T-cell (primary cell): Measurements from ENCODE around the gene CCNYL1. TPM values are rescaled to one million over a fixed set of nuclear protein-coding genes. Genes with fewer than 3 reads are reported as not detected.

Experiments
- ATAC-seq, 4 experiments: fragments of 200-7000 bp in 3 of 4; fragments of 150-1000 bp in 1 of 4; cut with Tn5 transposase; replicated peaks in 1 of 4; 1 replicate in 3 of 4; 2 replicates in 1 of 4; pipeline ENCODE4 v1.10.0; 2021; ENCODE audit warnings: moderate library complexity in 3 of 4, mild to moderate bottlenecking in 2 of 4, moderate number of reproducible peaks in 1 of 4
- CTCF ChIA-PET, 2 donors: fragments of 300-600 bp; sonication (Branson Sonifier 250); formaldehyde crosslinking; loops; one replicate each; lab custom pipeline; 2022; ENCODE audit warnings: antibody characterized with exemption in 2 of 2; lab: Charles Lee
- POLR2A ChIA-PET, 2 donors: fragments of 300-600 bp; sonication (Branson Sonifier 250); formaldehyde crosslinking; loops; one replicate each; lab custom pipeline; 2022; ENCODE audit warnings: antibody characterized with exemption in 2 of 2; lab: Charles Lee
- DNase-seq, 35 experiments: peaks; one replicate each; pipeline versions ENCODE4 v3.0.0 to v3.0.0-alpha.2; 2013 to 2023
- H3K27ac ChIP-seq: one replicate; pipeline ENCODE4 v1.5.1; 2013; ENCODE audit warnings: low read length
- H3K27me3 ChIP-seq, 2 experiments: replicated peaks in 1 of 2; 1 replicate in 1 of 2; 2 replicates in 1 of 2; pipeline versions ENCODE4 v1.6.1 to v1.7.0; 2013; ENCODE audit warnings: low read length in 1 of 2, mixed read lengths in 1 of 2; ENCODE audit not compliant: control insufficient read depth in 2 of 2, insufficient read depth in 2 of 2; ENCODE audit errors: extremely low read depth in 1 of 2
- H3K36me3 ChIP-seq, 2 donors: 1 replicate in 1 of 2; 2 replicates in 1 of 2; pipeline versions ENCODE4 v1.6.1 to v1.7.0; 2013; ENCODE audit warnings: low read length in 1 of 2; ENCODE audit not compliant: control insufficient read depth in 2 of 2, insufficient read depth in 1 of 2; ENCODE audit errors: extremely low read depth in 1 of 2
- H3K4me1 ChIP-seq, 2 experiments: 1 replicate in 1 of 2; 2 replicates in 1 of 2; pipeline versions ENCODE4 v1.6.1 to v1.7.0; 2013; ENCODE audit warnings: low read length in 2 of 2, mixed read lengths in 1 of 2; ENCODE audit not compliant: insufficient read depth in 2 of 2, control insufficient read depth in 1 of 2; ENCODE audit errors: extremely low read depth in 1 of 2
- H3K4me3 ChIP-seq, 2 donors: 1 replicate in 1 of 2; 2 replicates in 1 of 2; pipeline versions ENCODE4 v1.5.1 to v1.7.0; 2013; ENCODE audit warnings: mild to moderate bottlenecking in 2 of 2, low read length in 1 of 2, moderate library complexity in 1 of 2; ENCODE audit not compliant: control insufficient read depth in 1 of 2; ENCODE audit errors: extremely low read depth in 1 of 2
- H3K9me3 ChIP-seq: 2 replicates; pipeline ENCODE4 v1.7.0; 2013
- H3K27ac Mint-ChIP-seq, 2 donors: one replicate each; pipeline ENCODE4 v1.8.0; 2020 to 2021; ENCODE audit warnings: mild to moderate bottlenecking in 2 of 2, mixed read lengths in 2 of 2
- H3K27me3 Mint-ChIP-seq, 2 donors: one replicate each; pipeline ENCODE4 v1.8.0; 2021 to 2022; ENCODE audit warnings: mixed read lengths in 2 of 2
- H3K36me3 Mint-ChIP-seq: one replicate; pipeline ENCODE4 v1.8.0; 2021; ENCODE audit warnings: mixed read lengths
- H3K4me1 Mint-ChIP-seq, 3 donors: one replicate each; pipeline ENCODE4 v1.8.0; 2020 to 2022; ENCODE audit warnings: mixed read lengths in 3 of 3, mild to moderate bottlenecking in 1 of 3
- H3K4me3 Mint-ChIP-seq, 3 donors: one replicate each; pipeline ENCODE4 v1.8.0; 2020 to 2022; ENCODE audit warnings: mild to moderate bottlenecking in 3 of 3, mixed read lengths in 3 of 3, moderate library complexity in 3 of 3
- H3K9me3 Mint-ChIP-seq, 3 donors: one replicate each; pipeline ENCODE4 v1.8.0; 2020 to 2022; ENCODE audit warnings: mixed read lengths in 3 of 3
- WGBS: methylation state at CpG from one replicate; pipeline ENCODE4 v1.1.5; 2013; ENCODE audit warnings: missing lambda C conversion rate; ENCODE audit not compliant: insufficient coverage; 5-methylcytosine and 5-hydroxymethylcytosine counted together
- total RNA-seq, 35 experiments: library from RNA in 6 of 35; stranded (reverse) in 6 of 35; fragments of 120-200 nt in 1 of 35; gene quantifications; one replicate each; pipeline versions ENCODE4 v1.2.1 to v1.2.4 and lab custom pipeline; 2013 to 2026

CCNYL1 gene
- total RNA-seq, 5 donors from 2014 or later (not counting 1 experiment from before 2014, with no cell fraction given) = 9.0 to 13.6 (median 11.0) TPM

DNA sequence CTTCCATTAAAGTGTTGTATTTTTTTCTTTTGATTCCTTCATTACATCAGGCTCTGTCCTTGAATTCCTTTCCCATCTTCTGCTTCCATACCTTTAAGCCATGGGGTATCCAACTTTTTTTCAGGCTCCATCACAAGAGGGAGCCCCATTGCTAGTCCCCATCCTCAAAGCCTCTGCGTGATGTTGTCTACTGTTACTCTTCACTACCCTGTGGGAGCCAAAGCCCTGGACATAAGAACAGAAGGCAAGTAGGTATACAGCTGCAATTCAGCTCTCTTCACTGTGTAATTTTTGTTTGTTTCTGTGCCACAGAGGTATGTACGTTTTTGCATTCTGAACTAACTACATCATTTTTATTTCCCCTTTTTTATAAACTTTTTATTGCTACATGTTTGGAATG is 36.6 kb upstream of the CCNYL1 start:
- no peaks in the 10 kb centered on the region for H3K36me3 Mint-ChIP-seq
- DNase-seq (no peak), ATAC-seq (no peak)
- no peaks in the 10 kb centered on the region for H3K4me1 Mint-ChIP-seq
- H3K4me3 ChIP-seq = no peak overlapping the region
- H3K9me3 ChIP-seq = no peaks in the 10 kb centered on the region
- WGBS = no CpG with 5 or more reads among the region's 2 CpGs
- no peaks in the 10 kb centered on the region for H3K9me3 Mint-ChIP-seq
- no peak overlapping the region for H3K27ac Mint-ChIP-seq
- ChIA-PET POLR2A (interaction anchor here (0.6 to 0.7 kb wide), 2 partner anchors 15 to 114 kb away, joined by 8 read pairs; no protein-coding TSS in a partner anchor), CTCF (interaction anchor here in 1 of 2 donors (0.7 kb wide), 1 partner anchor 107 kb away, joined by 11 read pairs; no protein-coding TSS in a partner anchor)
- H3K4me1 ChIP-seq = no peaks in the 10 kb centered on the region
- H3K27me3 ChIP-seq = peaks cover 0 to 6% of the 10 kb centered on the region in 2 experiments
- H3K36me3 ChIP-seq = no peaks in the 10 kb centered on the region
- H3K27me3 Mint-ChIP-seq = peaks cover 12 to 14% of the 10 kb centered on the region in 2 donors
- H3K4me3 Mint-ChIP-seq = no peak overlapping the region
- no peak overlapping the region for H3K27ac ChIP-seq

DNA sequence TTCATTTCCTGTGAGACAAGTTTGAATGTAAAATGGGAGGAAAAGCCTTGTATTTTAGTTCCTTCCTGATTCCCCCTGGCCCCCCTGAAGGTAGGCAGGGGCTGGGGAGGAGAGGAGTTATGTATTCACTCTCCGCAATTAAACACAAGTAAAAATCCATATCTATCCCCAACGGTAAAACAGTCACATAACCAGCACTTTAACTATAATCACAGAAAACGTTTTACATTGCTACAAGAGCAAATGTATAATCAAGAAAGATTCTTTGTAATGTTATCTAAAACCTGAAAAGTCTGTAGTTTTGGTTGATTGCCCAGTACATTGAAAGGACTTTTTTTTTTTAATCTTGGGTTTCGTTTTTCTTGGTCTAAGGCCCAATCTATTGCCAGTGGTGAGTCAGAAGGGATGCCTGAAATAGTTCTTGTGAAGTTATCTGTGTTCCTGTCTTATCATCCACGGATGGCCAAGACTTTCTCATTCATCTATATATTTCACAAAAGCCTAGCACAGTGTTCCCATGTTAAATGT is 34.5 kb upstream of the CCNYL1 start:
- H3K9me3 ChIP-seq = no peaks in the 10 kb centered on the region
- Mint-ChIP-seq H3K27me3 (peaks cover 22 to 24% of the 10 kb centered on the region in 2 donors), H3K27ac (no peak overlapping the region), H3K4me1 (peaks cover 0 to 2% (median 0%) of the 10 kb centered on the region in 3 donors), H3K36me3 (no peaks in the 10 kb centered on the region), H3K9me3 (no peaks in the 10 kb centered on the region), H3K4me3 (no peak overlapping the region)
- peaks cover 0 to 14% of the 10 kb centered on the region in 2 experiments for H3K27me3 ChIP-seq
- ATAC-seq = no peak
- no peak overlapping the region for H3K4me3 ChIP-seq
- no peak overlapping the region for H3K27ac ChIP-seq
- CTCF ChIA-PET = interaction anchor here in 1 of 2 donors (1.2 kb wide), 1 partner anchor 16 kb away, joined by 4 read pairs; no protein-coding TSS in a partner anchor
- H3K36me3 ChIP-seq = no peaks in the 10 kb centered on the region
- H3K4me1 ChIP-seq = no peaks in the 10 kb centered on the region
- no peak for DNase-seq
- POLR2A ChIA-PET = no interaction called here
- WGBS = no CpG with 5 or more reads among the region's 5 CpGs

DNA sequence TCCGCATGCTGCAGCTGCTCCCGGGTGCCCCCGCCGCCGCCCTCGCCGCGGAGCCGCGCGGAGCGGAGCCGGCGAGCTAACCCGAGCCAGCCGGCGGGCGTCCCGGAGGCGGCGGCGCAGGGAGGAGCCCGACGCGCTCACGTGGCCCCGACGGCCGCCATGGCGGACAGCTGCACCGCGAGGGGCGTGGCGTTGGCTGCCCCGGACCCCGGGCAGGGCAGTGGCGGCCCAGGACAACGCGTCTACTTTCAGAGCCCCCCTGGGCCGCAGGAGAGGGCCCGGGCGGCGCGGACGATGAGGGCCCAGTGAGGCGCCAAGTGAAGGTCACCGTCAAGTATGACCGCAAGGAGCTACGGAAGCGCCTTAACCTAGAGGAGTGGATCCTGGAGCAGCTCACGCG is 30.0 kb upstream of the CCNYL1 start:
- ATAC-seq (no peak), DNase-seq (no peak)
- H3K27ac ChIP-seq = no peak overlapping the region
- CTCF ChIA-PET = no interaction called here
- POLR2A ChIA-PET = no interaction called here
- no peaks in the 10 kb centered on the region for H3K9me3 ChIP-seq
- H3K36me3 ChIP-seq = no peaks in the 10 kb centered on the region
- no peaks in the 10 kb centered on the region for H3K4me1 ChIP-seq
- Mint-ChIP-seq H3K27me3 (peaks cover 21 to 22% of the 10 kb centered on the region in 2 donors), H3K4me3 (no peak overlapping the region), H3K4me1 (peaks cover 0 to 2% (median 0%) of the 10 kb centered on the region in 3 donors), H3K9me3 (no peaks in the 10 kb centered on the region), H3K36me3 (no peaks in the 10 kb centered on the region), H3K27ac (no peak overlapping the region)
- H3K27me3 ChIP-seq = peaks cover 0 to 12% of the 10 kb centered on the region in 2 experiments
- 44% methylated on average over 40 of the region's 52 CpGs for WGBS
- H3K4me3 ChIP-seq = no peak overlapping the region

DNA sequence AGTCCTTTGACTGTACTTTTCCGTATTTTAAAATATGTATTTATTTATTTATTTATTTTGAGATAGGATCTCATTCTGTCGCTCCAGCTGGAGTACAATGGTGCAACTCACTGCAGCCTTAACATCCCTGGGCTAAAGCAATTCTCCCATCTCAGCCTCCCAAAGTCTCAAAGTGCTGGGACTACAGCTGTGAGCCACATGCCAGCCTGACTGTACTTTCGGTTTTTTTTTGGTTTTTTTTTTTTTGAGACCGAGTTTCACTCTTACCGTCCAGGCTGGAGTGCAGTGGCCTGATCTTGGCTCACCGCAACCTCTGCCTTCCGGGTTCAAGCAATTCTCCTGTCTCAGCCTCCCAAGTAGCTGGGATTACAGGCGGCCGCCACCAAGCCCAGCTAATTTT is 28.9 kb upstream of the CCNYL1 start:
- H3K27ac Mint-ChIP-seq = no peak overlapping the region
- Histone ChIP-seq H3K4me1 (no peaks in the 10 kb centered on the region), H3K9me3 (no peaks in the 10 kb centered on the region), H3K27ac (no peak overlapping the region), H3K36me3 (no peaks in the 10 kb centered on the region), H3K4me3 (no peak overlapping the region), H3K27me3 (peaks cover 0 to 12% of the 10 kb centered on the region in 2 experiments)
- 84% methylated on average over 6 of the region's 9 CpGs for WGBS
- ChIA-PET POLR2A (no interaction called here), CTCF (no interaction called here)
- peaks cover 0 to 2% (median 0%) of the 10 kb centered on the region in 3 donors for H3K4me1 Mint-ChIP-seq
- DNase-seq (no peak), ATAC-seq (no peak)
- H3K27me3 Mint-ChIP-seq = peaks cover 15 to 22% of the 10 kb centered on the region in 2 donors
- H3K4me3 Mint-ChIP-seq = no peak overlapping the region
- H3K9me3 Mint-ChIP-seq = no peaks in the 10 kb centered on the region
- no peaks in the 10 kb centered on the region for H3K36me3 Mint-ChIP-seq

DNA sequence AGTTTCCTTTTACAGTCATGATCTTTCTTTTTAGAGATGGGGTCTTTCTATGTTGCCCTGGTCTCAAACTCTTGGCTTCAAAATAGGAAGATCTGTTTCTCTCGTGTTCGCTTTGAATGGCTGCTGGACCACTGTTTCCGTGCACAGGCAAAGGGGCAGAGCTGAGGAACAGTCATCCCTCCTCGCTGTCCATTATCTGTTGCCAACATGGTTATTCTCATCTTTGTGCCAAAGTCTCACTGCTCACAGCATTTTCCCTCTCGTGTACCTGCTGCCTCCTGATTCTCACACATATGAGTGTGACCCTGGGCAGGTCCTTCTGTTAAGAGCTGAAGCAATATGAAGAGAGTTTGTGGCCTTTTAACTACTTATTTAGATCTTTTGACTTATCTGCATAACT is 28.0 kb upstream of the CCNYL1 start:
- H3K36me3 ChIP-seq = no peaks in the 10 kb centered on the region
- Mint-ChIP-seq H3K4me1 (peaks cover 0 to 2% (median 0%) of the 10 kb centered on the region in 3 donors), H3K4me3 (no peak overlapping the region), H3K27me3 (peaks cover 15 to 22% of the 10 kb centered on the region in 2 donors), H3K27ac (no peak overlapping the region), H3K36me3 (no peaks in the 10 kb centered on the region), H3K9me3 (no peaks in the 10 kb centered on the region)
- H3K9me3 ChIP-seq = no peaks in the 10 kb centered on the region
- H3K4me3 ChIP-seq = no peak overlapping the region
- ChIA-PET CTCF (interaction anchor here in 1 of 2 donors (0.5 to 0.7 kb wide), 2 partner anchors 13 to 33 kb away, joined by 3 to 4 read pairs; no protein-coding TSS in a partner anchor), POLR2A (no interaction called here)
- H3K27ac ChIP-seq = no peak overlapping the region
- H3K4me1 ChIP-seq = no peaks in the 10 kb centered on the region
- DNase-seq (no peak), ATAC-seq (no peak)
- H3K27me3 ChIP-seq = peaks cover 0 to 12% of the 10 kb centered on the region in 2 experiments
- WGBS = 95% methylated on average over 4 of the region's 5 CpGs

DNA sequence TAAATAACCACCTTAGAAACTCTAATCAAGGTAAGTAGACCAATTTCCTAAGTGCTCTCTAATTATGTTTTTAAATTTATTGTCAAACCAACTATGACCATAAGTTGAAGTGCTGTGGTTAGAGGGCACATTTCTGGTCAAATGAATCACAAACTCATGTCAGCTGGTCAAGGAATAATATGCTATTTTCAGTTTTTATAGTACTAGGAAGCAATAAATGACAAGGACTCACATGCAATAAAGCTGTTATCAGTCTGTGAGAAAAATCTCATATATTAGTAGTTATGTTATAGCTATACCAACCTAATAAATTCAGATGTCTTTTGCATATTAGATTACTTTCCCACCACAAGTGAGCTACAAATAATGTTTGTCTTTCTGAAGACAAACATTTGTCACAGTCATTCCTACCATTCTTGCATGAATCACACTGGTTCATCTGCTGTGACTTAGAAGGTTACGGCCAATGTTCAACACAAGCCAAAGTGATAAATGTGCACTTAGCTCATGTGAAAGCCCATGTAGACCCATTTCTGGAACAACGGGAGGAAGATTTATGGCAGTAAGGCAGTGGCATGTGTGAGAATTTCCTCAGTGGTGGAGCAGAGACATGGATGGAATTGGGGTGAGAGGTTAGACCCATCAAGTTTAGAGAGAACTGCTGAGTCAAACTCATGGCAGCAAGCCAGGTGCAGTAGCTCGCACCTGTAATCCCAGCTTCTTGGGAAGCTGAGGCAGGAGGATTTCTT is 27.4 kb upstream of the CCNYL1 start:
- Histone ChIP-seq H3K4me1 (no peaks in the 10 kb centered on the region), H3K36me3 (no peaks in the 10 kb centered on the region), H3K9me3 (no peaks in the 10 kb centered on the region), H3K27me3 (peaks cover 0 to 12% of the 10 kb centered on the region in 2 experiments), H3K4me3 (no peak overlapping the region), H3K27ac (no peak overlapping the region)
- no peaks in the 10 kb centered on the region for H3K9me3 Mint-ChIP-seq
- ChIA-PET CTCF (interaction anchor here (0.5 to 0.7 kb wide), 3 partner anchors 12 to 38 kb away, joined by 3 to 4 read pairs (median 3); no protein-coding TSS in a partner anchor), POLR2A (interaction anchor here (0.5 to 0.6 kb wide), 2 partner anchors 72 to 344 kb away, joined by 3 to 9 read pairs; no protein-coding TSS in a partner anchor)
- no peak overlapping the region for H3K27ac Mint-ChIP-seq
- H3K27me3 Mint-ChIP-seq = peaks cover 15 to 21% of the 10 kb centered on the region in 2 donors
- DNase-seq (no peak), ATAC-seq (no peak)
- no peaks in the 10 kb centered on the region for H3K36me3 Mint-ChIP-seq
- WGBS = 46% methylated on average over 2 of the region's 3 CpGs
- peaks cover 0 to 2% (median 0%) of the 10 kb centered on the region in 3 donors for H3K4me1 Mint-ChIP-seq
- no peak overlapping the region for H3K4me3 Mint-ChIP-seq
